Gastroesophageal sphincter (tissue), 4 donors: ENCODE measurements around the gene PHLDB1. TPM values are rescaled to one million over a fixed set of nuclear protein-coding genes. Genes with fewer than 3 reads are reported as not detected.
A peak's percentile ranks its signal among the peaks of the same experiment; 100 is the strongest.

Experiments
- ATAC-seq: fragments of 150-250 bp; one replicate; pipeline ENCODE4 v1.9.1; 2016; ENCODE audit warnings: mild to moderate bottlenecking, moderate library complexity
- H3K27ac ChIP-seq, 4 donors: fragments of 200-600 bp; sonication (generic) in 3 of 4; 1 replicate in 3 of 4; 2 replicates in 1 of 4; pipeline ENCODE4 v1.5.1; 2016 to 2019
- H3K27me3 ChIP-seq: fragments of 200-600 bp; sonication (generic); one replicate; pipeline ENCODE4 v1.5.1; 2019
- H3K36me3 ChIP-seq, 2 donors: fragments of 200-600 bp; sonication (generic); one replicate each; pipeline ENCODE4 v1.5.1; 2019; ENCODE audit warnings: control low read depth in 1 of 2
- H3K4me1 ChIP-seq, 3 donors: fragments of 200-600 bp; sonication (generic); 1 replicate in 2 of 3; 2 replicates in 1 of 3; pipeline ENCODE4 v1.5.1; 2016 to 2019; ENCODE audit warnings: control low read depth in 2 of 3
- H3K4me3 ChIP-seq, 2 donors: fragments of 200-600 bp; sonication (generic); one replicate each; pipeline ENCODE4 v1.5.1; 2019; ENCODE audit warnings: mild to moderate bottlenecking in 1 of 2, moderate library complexity in 1 of 2
- H3K9me3 ChIP-seq, 3 donors: fragments of 200-600 bp; sonication (generic); one replicate each; pipeline ENCODE4 v1.5.1; 2017 to 2019; ENCODE audit warnings: control low read depth in 2 of 3
- EP300 ChIP-seq: sonication (generic); formaldehyde crosslinking; IDR thresholded peaks from one replicate; pipeline ENCODE4 v1.6.1; 2017; ENCODE audit warnings: antibody characterized with exemption, mild to moderate bottlenecking
- POLR2A ChIP-seq, 2 donors: fragments of 450-650 bp; IDR thresholded peaks; one replicate each; pipeline ENCODE4 v1.6.1; 2017; ENCODE audit warnings: antibody characterized with exemption in 2 of 2, mild to moderate bottlenecking in 2 of 2, moderate library complexity in 1 of 2
- POLR2AphosphoS5 ChIP-seq: sonication (generic); formaldehyde crosslinking; IDR thresholded peaks from one replicate; pipeline ENCODE4 v1.6.1; 2017; ENCODE audit warnings: antibody characterized with exemption
- WGBS, 2 donors: methylation state at CpG; one replicate each; pipeline ENCODE4 v1.1.5; 2018; ENCODE audit warnings: low coverage in 1 of 2; 5-methylcytosine and 5-hydroxymethylcytosine counted together
- total RNA-seq, 4 donors: library from RNA; depleted of rRNA; stranded (reverse); fragments of >200 nt; gene quantifications; one replicate each; pipeline ENCODE4 v1.1.0, GENCODE V29; 2016
- TF ChIP-seq, protein P1 (sequence below), 4 experiments: fragments of 200-600 bp in 2 of 4; fragments of 450-650 bp in 2 of 4; sonication (generic) in 1 of 4; IDR thresholded peaks; one replicate each; pipeline ENCODE4 v1.5.1; 2017 to 2019; ENCODE audit warnings: antibody characterized with exemption in 4 of 4, mild to moderate bottlenecking in 2 of 4, moderate library complexity in 2 of 4

The PHLDB1 gene
- total RNA-seq, 4 donors from 2014 or later = 45.8 to 144 (median 101) TPM

DNA sequence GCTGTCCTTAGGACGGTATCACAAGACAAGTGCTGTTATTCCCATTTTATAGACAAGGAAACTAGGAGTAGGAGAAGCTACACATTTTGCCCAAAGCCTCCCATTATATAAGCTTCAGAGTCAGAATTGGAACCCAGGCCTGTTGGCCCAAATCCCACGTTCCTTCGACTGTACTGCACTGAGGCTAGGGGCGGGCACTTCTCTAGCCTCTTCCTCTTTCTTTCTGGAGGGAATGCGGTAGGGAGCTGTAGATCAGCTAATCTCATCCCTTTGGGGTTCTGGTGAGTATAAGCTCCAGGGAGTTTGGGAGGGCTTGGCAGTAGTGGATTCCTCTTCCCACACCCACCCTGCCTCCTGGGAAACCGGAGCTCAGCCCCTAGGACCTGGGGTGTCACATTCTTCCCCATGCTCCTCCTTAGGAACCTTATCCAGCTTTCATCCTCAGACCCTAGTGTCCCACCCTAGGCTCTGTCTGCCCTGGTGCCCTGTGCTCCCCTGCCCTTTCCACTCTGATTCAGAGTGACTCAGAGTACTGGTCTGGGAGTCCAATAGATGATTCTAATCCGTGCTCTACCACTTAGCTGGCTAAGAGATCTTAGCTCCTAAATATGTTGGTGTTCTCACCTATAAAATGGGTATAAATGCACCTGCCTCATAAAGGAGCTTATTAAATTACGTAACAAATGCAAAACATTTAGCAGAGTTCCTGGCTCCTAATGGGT, 29.3 kb downstream of the PHLDB1 start:
- Histone ChIP-seq H3K4me3 (no peak overlapping the region), H3K36me3 (peaks cover 0 to 76% of the 10 kb centered on the region in 2 donors), H3K27me3 (no peaks in the 10 kb centered on the region), H3K9me3 (no peaks in the 10 kb centered on the region), H3K4me1 (peaks cover 4 to 85% (median 27%) of the 10 kb centered on the region in 3 donors), H3K27ac (peak overlapping the region in 1 of 4 donors; percentile 30)
- WGBS, 2 donors = 71 to 88% methylated on average over 3 to 5 of the region's 8 CpGs
- no peak for ATAC-seq
- TF ChIP-seq, protein P1, sequence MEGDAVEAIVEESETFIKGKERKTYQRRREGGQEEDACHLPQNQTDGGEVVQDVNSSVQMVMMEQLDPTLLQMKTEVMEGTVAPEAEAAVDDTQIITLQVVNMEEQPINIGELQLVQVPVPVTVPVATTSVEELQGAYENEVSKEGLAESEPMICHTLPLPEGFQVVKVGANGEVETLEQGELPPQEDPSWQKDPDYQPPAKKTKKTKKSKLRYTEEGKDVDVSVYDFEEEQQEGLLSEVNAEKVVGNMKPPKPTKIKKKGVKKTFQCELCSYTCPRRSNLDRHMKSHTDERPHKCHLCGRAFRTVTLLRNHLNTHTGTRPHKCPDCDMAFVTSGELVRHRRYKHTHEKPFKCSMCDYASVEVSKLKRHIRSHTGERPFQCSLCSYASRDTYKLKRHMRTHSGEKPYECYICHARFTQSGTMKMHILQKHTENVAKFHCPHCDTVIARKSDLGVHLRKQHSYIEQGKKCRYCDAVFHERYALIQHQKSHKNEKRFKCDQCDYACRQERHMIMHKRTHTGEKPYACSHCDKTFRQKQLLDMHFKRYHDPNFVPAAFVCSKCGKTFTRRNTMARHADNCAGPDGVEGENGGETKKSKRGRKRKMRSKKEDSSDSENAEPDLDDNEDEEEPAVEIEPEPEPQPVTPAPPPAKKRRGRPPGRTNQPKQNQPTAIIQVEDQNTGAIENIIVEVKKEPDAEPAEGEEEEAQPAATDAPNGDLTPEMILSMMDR (IDR thresholded peaks at IDR 0.05) = no peak
- no peak for TF ChIP-seq POLR2A (IDR thresholded peaks at IDR 0.05)
- no peak for TF ChIP-seq POLR2AphosphoS5
- TF ChIP-seq EP300 = no peak

DNA sequence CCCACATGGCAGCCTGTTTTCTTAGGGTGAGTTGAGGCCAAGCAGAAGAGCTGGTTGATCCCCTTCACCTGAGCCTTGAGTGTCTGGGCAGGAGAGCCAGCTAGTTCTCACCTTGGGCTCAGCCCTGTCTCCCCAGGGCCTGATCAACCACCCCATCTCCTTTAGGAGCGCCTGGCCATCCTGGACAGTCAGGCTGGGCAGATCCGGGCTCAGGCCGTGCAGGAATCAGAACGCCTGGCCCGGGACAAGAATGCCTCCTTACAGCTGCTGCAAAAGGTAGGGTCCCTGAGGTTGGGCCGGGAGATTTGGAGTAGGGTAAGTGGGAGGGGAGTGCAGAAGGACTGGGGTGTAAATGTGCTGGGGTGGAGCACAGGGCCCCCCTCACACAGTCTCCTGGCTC, 31.3 kb downstream of the PHLDB1 start:
- no peaks in the 10 kb centered on the region for H3K27me3 ChIP-seq
- H3K4me1 ChIP-seq = peaks cover 4 to 67% (median 17%) of the 10 kb centered on the region in 3 donors
- H3K9me3 ChIP-seq = no peaks in the 10 kb centered on the region
- ATAC-seq = no peak
- H3K36me3 ChIP-seq = peaks cover 0 to 80% of the 10 kb centered on the region in 2 donors
- TF ChIP-seq, protein P1 (IDR thresholded peaks at IDR 0.05) = no peak
- TF ChIP-seq POLR2AphosphoS5 = no peak
- no peak for TF ChIP-seq EP300
- no peak for TF ChIP-seq POLR2A (IDR thresholded peaks at IDR 0.05)
- peak overlapping the region in 2 of 4 donors; percentile 14 to 24 for H3K27ac ChIP-seq
- H3K4me3 ChIP-seq = no peak overlapping the region
- WGBS, 2 donors = no CpG with 5 or more reads among the region's 6 CpGs

DNA sequence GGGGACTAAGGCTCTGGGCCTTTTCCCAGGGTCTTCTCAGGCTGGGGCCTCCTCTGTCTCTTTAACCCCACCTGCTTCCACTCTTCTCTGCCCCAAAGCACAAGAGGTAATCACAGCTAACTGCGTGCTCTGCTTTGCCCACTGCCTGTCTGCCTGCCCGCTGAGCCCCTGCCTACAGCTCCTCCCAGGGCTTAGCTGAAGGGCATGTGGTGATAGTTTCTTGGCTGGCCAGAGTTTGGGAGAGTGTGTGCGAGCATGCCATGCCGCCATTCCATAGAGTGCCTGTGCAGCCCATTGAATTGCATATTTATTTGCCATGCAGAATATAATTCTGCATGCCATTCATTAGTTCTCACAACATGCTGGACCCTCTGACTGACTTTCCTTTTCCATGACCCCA, 32.5 kb downstream of the PHLDB1 start:
- WGBS, 2 donors = 100% methylated on average over 1 of the region's 4 CpGs; no CpG with 5 or more reads in 1 of the 2 donors
- Histone ChIP-seq H3K27me3 (no peaks in the 10 kb centered on the region), H3K36me3 (peaks cover 0 to 92% of the 10 kb centered on the region in 2 donors), H3K4me3 (no peak overlapping the region), H3K9me3 (no peaks in the 10 kb centered on the region), H3K27ac (no peak overlapping the region), H3K4me1 (peaks cover 0 to 55% (median 6%) of the 10 kb centered on the region in 3 donors)
- no peak for TF ChIP-seq POLR2A (IDR thresholded peaks at IDR 0.05)
- no peak for TF ChIP-seq POLR2AphosphoS5
- TF ChIP-seq, protein P1 (IDR thresholded peaks at IDR 0.05) = no peak
- no peak for TF ChIP-seq EP300
- no peak for ATAC-seq

DNA sequence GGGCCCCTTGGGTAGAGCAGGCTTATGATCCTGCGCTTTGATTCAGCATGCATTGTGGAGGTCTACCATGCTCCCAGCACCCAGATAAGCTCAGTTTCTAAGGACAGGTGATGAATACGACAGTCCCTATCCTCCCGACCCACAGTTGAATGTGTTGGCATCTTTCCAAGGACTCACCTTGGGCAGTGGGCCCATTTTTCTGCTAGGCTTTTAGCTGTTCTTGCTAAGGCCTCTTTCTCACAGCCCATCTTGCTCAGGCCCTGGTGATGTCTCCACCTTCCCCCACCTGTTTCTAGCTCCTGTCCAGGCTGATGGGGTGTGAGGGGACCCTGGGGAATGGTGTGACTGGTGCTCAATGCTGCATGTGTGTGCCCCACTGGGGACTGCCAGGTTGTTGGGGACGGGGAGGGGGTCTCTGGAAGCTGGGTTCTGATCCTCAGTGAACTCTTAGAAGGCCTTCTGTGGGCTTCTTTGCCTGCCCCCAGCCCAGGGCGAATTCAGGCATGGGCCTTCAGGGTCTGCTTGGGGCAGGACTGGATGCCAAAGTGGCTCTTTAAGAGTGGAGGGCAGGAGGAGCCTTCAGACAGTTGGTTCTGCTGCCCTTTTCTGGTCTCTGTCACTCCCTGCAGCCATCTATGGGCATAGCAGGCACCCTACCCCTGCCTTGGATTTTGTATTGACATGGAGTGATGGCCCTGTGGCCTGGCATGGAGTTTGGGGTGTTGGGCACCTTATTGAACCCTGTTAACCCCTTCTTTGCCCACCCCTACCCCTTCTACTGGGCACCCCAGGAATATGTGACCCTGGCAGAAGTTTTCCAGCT, 33.1 kb downstream of the PHLDB1 start:
- WGBS, 2 donors = 58 to 59% methylated on average over 3 to 4 of the region's 5 CpGs
- Histone ChIP-seq H3K36me3 (peaks cover 0 to 96% of the 10 kb centered on the region in 2 donors), H3K4me1 (peaks cover 0 to 48% (median 0%) of the 10 kb centered on the region in 3 donors), H3K27ac (peak overlapping the region in 2 of 4 donors; percentile 7 to 40), H3K27me3 (no peaks in the 10 kb centered on the region), H3K9me3 (no peaks in the 10 kb centered on the region), H3K4me3 (no peak overlapping the region)
- TF ChIP-seq, protein P1 (IDR thresholded peaks at IDR 0.05) = peak in 1 of 4 experiments; percentile 28
- TF ChIP-seq POLR2AphosphoS5 (no peak), EP300 (no peak)
- ATAC-seq = no peak
